HG02870 (cell line): ENCODE data around the gene SCUBE2.

Experiments used
- ATAC-seq: cut with Tn5 transposase; IDR thresholded peaks from one replicate; pipeline ENCODE4 v1.9.1; 2021; ENCODE audit warnings: mild to moderate bottlenecking, moderate library complexity; ENCODE audit not compliant: unreplicated experiment

The SCUBE2 gene

DNA sequence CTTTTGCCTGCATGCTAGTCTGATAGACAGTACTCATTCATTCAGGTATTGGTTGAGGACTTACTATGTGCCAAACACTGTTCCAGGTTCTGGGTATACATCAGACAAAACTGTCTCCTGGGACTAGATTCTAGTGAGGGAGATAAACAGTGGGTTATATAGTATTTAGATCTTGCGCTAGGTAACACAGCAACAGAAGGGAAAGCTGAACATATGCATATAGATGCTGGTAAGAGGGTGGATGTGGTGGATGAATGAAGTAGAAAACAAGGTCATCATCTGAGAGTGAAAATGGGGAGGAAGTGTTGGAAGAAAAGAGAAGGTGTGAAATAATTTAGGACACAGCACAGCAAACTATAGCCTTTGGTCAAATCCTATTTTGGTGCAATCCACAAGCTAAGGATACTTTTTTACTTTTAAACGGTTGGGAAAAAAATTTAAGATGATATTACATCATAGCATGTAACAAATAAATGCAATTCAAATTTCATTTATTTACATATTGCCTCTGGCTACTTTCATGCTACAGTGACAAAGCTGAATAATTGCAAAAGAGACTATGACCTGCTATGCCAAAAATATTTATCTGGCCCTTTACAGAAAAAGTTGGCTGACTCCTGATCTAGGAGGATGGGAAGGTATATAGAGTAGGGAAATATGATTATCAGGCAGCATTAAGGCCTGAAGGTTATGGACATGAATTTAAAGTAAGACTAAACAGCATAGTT, 120.0 kb downstream of the SCUBE2 start:
- no peak for ATAC-seq
